Measurements from ENCODE around the gene TMEM176B. TPM values are rescaled to one million over a fixed set of nuclear protein-coding genes. Genes with fewer than 3 reads are reported as not detected.
A peak's percentile ranks its signal among the peaks of the same experiment; 100 is the strongest.

TMEM176B gene
- total RNA-seq, 4 donors from 2014 or later, result 30.4 to 369 (median 224) TPM

- TF ChIP-seq EP300 (IDR thresholded peaks at IDR 0.05; ENCODE audit: low read depth), result no peak
- peak in 2 of 3 donors; percentile 56 to 60 for TF ChIP-seq POLR2AphosphoS5 (IDR thresholded peaks at IDR 0.05)
- TF ChIP-seq CTCF (IDR thresholded peaks at IDR 0.05), result no peak
- peak; percentile 17 for TF ChIP-seq POLR2A (IDR thresholded peaks at IDR 0.05)
- WGBS, 2 donors (ENCODE audit: low coverage in 1 of 2), result 11% methylated on average over 27 of the region's 54 CpGs; no CpG with 5 or more reads in 1 of the 2 donors
- Histone ChIP-seq H3K36me3 (peaks cover 0 to 9% (median 2%) of the 10 kb centered on the region in 4 donors), H3K4me3 (peak within 1 kb of the TSS; percentile 53 to 84 (median 63)), H3K4me1 (peaks cover 10 to 47% (median 33%) of the 10 kb centered on the region in 4 donors), H3K9me3 (peaks cover 0 to 1% of the 10 kb centered on the region in 2 donors), H3K27ac (peak within 1 kb of the TSS; percentile 88 to 93 (median 91)), H3K27me3 (peaks cover 18% of the 10 kb centered on the region)
- intact Hi-C loops (cut with DNase I; ENCODE audit: low total_unique reads) (loop anchor here (5.0 kb wide), 1 partner anchor 1207 kb away; no protein-coding TSS in a partner anchor), in situ Hi-C loops (cut with MboI; ENCODE audit: low pct_ligation_motif_present in 1 of 4, low pct_unique_long_range_greater_than_20kb in 1 of 4, low sequenced_read_pairs in 3 of 4) (no loop called here)
- DNase-seq, result peak; percentile 67
These were observed 547 bp upstream of the TMEM176B start, which contains the start of gene TMEM176A for GRCh38 chr7:150800581-150801241. TMEM176A (plus strand) TSS chr7:150800769; CDS start chr7:150801551, 782 bp downstream.

GRCh38 chr7:150799156-150799555, 1.0 kb downstream of the TMEM176B start:
- no peak for DNase-seq
- 59 to 100% methylated on average over 2 to 3 of the region's 3 CpGs for WGBS, 2 donors (ENCODE audit: low coverage in 1 of 2)

GRCh38 chr7:150797661-150798060, 2.5 kb downstream of the TMEM176B start:
- Histone ChIP-seq H3K9me3 (no peaks in the 10 kb centered on the region), H3K4me3 (peak overlapping the region in 1 of 4 donors; percentile 84), H3K27me3 (peaks cover 18% of the 10 kb centered on the region), H3K27ac (peak overlapping the region; percentile 2 to 93 (median 64)), H3K36me3 (peaks cover 0 to 4% (median 0%) of the 10 kb centered on the region in 4 donors), H3K4me1 (peaks cover 3 to 35% (median 21%) of the 10 kb centered on the region in 4 donors)
- in situ Hi-C loops (cut with MboI; ENCODE audit: low pct_ligation_motif_present in 1 of 4, low pct_unique_long_range_greater_than_20kb in 1 of 4, low sequenced_read_pairs in 3 of 4), result loop anchor here in 2 of 4 donors (25.0 kb wide), 1 partner anchor 190 kb away; the partner anchor contains the start of genes KCNH2 (in 2 of the 2) and NOS3 (in 2 of the 2)
- WGBS, 2 donors (ENCODE audit: low coverage in 1 of 2), result 64 to 67% methylated on average over 4 of the region's 4 CpGs
- TF ChIP-seq POLR2A (IDR thresholded peaks at IDR 0.05), result no peak
- TF ChIP-seq CTCF (IDR thresholded peaks at IDR 0.05), result no peak
- no peak for TF ChIP-seq EP300 (IDR thresholded peaks at IDR 0.05; ENCODE audit: low read depth)
- TF ChIP-seq POLR2AphosphoS5 (IDR thresholded peaks at IDR 0.05), result no peak
- intact Hi-C loops (cut with DNase I; ENCODE audit: low total_unique reads), result no loop called here
- no peak for DNase-seq

More at GRCh38 chr7:150799156-150799555, 1.0 kb downstream of the TMEM176B start:
- intact Hi-C loops (cut with DNase I; ENCODE audit: low total_unique reads) (no loop called here), in situ Hi-C loops (cut with MboI; ENCODE audit: low pct_ligation_motif_present in 1 of 4, low pct_unique_long_range_greater_than_20kb in 1 of 4, low sequenced_read_pairs in 3 of 4) (loop anchor here in 2 of 4 donors (25.0 kb wide), 1 partner anchor 188 kb away; the partner anchor contains the start of genes KCNH2 (in 2 of the 2) and NOS3 (in 2 of the 2))
- peak overlapping the region; percentile 88 to 93 (median 91) for H3K27ac ChIP-seq
- TF ChIP-seq EP300 (IDR thresholded peaks at IDR 0.05; ENCODE audit: low read depth), result no peak
- TF ChIP-seq POLR2AphosphoS5 (IDR thresholded peaks at IDR 0.05), result no peak
- TF ChIP-seq POLR2A (IDR thresholded peaks at IDR 0.05), result no peak
- TF ChIP-seq CTCF (IDR thresholded peaks at IDR 0.05), result no peak
- peaks cover 0 to 5% (median under 1%) of the 10 kb centered on the region in 4 donors for H3K36me3 ChIP-seq
- peaks cover 10 to 50% (median 33%) of the 10 kb centered on the region in 4 donors for H3K4me1 ChIP-seq
- peaks cover 18% of the 10 kb centered on the region for H3K27me3 ChIP-seq
- peak overlapping the region; percentile 53 to 84 (median 63) for H3K4me3 ChIP-seq
- H3K9me3 ChIP-seq, result no peaks in the 10 kb centered on the region

GRCh38 chr7:150793569-150794238, 6.5 kb downstream of the TMEM176B start:
- Histone ChIP-seq H3K27ac (peak overlapping the region in 2 of 4 donors; percentile 8 to 21), H3K9me3 (no peaks in the 10 kb centered on the region), H3K27me3 (no peaks in the 10 kb centered on the region), H3K4me3 (no peak overlapping the region), H3K36me3 (peaks cover 0 to 13% (median 6%) of the 10 kb centered on the region in 4 donors), H3K4me1 (peaks cover 0 to 18% (median under 1%) of the 10 kb centered on the region in 4 donors)
- in situ Hi-C loops (cut with MboI; ENCODE audit: low pct_ligation_motif_present in 1 of 4, low pct_unique_long_range_greater_than_20kb in 1 of 4, low sequenced_read_pairs in 3 of 4), result loop anchor here in 2 of 4 donors (25.0 kb wide), 1 partner anchor 194 kb away; the partner anchor contains the start of genes KCNH2 (in 2 of the 2) and NOS3 (in 2 of the 2)
- intact Hi-C loops (cut with DNase I; ENCODE audit: low total_unique reads), result no loop called here
- DNase-seq, result peak; percentile 31
- 81 to 92% methylated on average over 2 to 6 of the region's 6 CpGs for WGBS, 2 donors (ENCODE audit: low coverage in 1 of 2)
- TF ChIP-seq POLR2AphosphoS5 (IDR thresholded peaks at IDR 0.05) (no peak), CTCF (IDR thresholded peaks at IDR 0.05) (no peak), POLR2A (IDR thresholded peaks at IDR 0.05) (no peak), EP300 (IDR thresholded peaks at IDR 0.05; ENCODE audit: low read depth) (no peak)

All from transverse colon (tissue), 4 donors.